HEK293 (cell line): ENCODE data around the gene DNAJB6.

Experiments
- BCL6B ChIP-seq: fragments of 450-650 bp; formaldehyde crosslinking; IDR thresholded peaks from 2 replicates; pipeline ENCODE4 v1.5.1; 2017; ENCODE audit warnings: missing biosample characterization, missing genetic modification characterization
- CTCF ChIP-seq: fragments of 450-650 bp; formaldehyde crosslinking; IDR thresholded peaks from 2 replicates; pipeline ENCODE4 v1.5.1; 2016; ENCODE audit warnings: missing biosample characterization, missing genetic modification characterization
- PRDM2 ChIP-seq: fragments of 450-650 bp; formaldehyde crosslinking; IDR thresholded peaks from 2 replicates; pipeline ENCODE4 v1.5.1; 2016; ENCODE audit warnings: missing biosample characterization, missing genetic modification characterization, borderline replicate concordance
- REST ChIP-seq: fragments of 450-650 bp; formaldehyde crosslinking; IDR thresholded peaks from 2 replicates; pipeline ENCODE4 v1.5.1; 2016; ENCODE audit warnings: missing biosample characterization, missing genetic modification characterization
- SETDB1 ChIP-seq: IDR thresholded peaks from one replicate; pipeline ENCODE4 v1.6.1; 2017; ENCODE audit warnings: mild to moderate bottlenecking, low read length, moderate library complexity, mixed read lengths; ENCODE audit not compliant: insufficient read length
- TSHZ1 ChIP-seq: fragments of 450-650 bp; formaldehyde crosslinking; IDR thresholded peaks from 2 replicates; pipeline ENCODE4 v1.5.1; 2016; ENCODE audit warnings: missing biosample characterization, missing genetic modification characterization, borderline replicate concordance
- WT1 ChIP-seq: fragments of 450-650 bp; formaldehyde crosslinking; IDR thresholded peaks from 2 replicates; pipeline ENCODE4 v1.5.1; 2016; ENCODE audit warnings: missing biosample characterization, missing genetic modification characterization
- ZBTB1 ChIP-seq: fragments of 450-650 bp; formaldehyde crosslinking; IDR thresholded peaks from 2 replicates; pipeline ENCODE4 v1.5.1; 2016; ENCODE audit warnings: missing biosample characterization, missing genetic modification characterization
- ZNF157 ChIP-seq: fragments of 450-650 bp; formaldehyde crosslinking; IDR thresholded peaks from 2 replicates; pipeline ENCODE4 v1.5.1; 2016; ENCODE audit warnings: missing biosample characterization, missing genetic modification characterization
- ZNF274 ChIP-seq, 2 experiments: fragments of 200-500 bp in 1 of 2; fragments of 450-650 bp in 1 of 2; sonication (Bioruptor generic) in 1 of 2; formaldehyde crosslinking in 1 of 2; IDR thresholded peaks; 2 replicates each; pipeline versions ENCODE4 v1.5.1 to v1.6.1; 2014 to 2016; ENCODE audit warnings: borderline replicate concordance in 1 of 2, inconsistent platforms in 1 of 2, low read length in 1 of 2, missing biosample characterization in 1 of 2, missing genetic modification characterization in 1 of 2
- ZNF324 ChIP-seq: fragments of 450-650 bp; formaldehyde crosslinking; IDR thresholded peaks from 2 replicates; pipeline ENCODE4 v1.5.1; 2016; ENCODE audit warnings: missing biosample characterization, missing genetic modification characterization
- ZNF48 ChIP-seq: fragments of 450-650 bp; formaldehyde crosslinking; IDR thresholded peaks from 2 replicates; pipeline ENCODE4 v1.5.1; 2016; ENCODE audit warnings: missing biosample characterization, missing genetic modification characterization
- ZNF747 ChIP-seq: fragments of 450-650 bp; formaldehyde crosslinking; IDR thresholded peaks from 2 replicates; pipeline ENCODE4 v1.5.1; 2016; ENCODE audit warnings: missing biosample characterization, missing genetic modification characterization
- ZSCAN30 ChIP-seq: fragments of 450-650 bp; IDR thresholded peaks from 2 replicates; pipeline ENCODE4 v1.5.1; 2018; ENCODE audit warnings: missing biosample characterization, mild to moderate bottlenecking, missing genetic modification characterization, moderate library complexity

- TF ChIP-seq CTCF (tag by site-specific recombination) (no peak), ZNF324 (no peak), BCL6B (tag by site-specific recombination) (no peak), ZNF157 (tag by site-specific recombination) (no peak), REST (tag by site-specific recombination) (no peak), ZNF274 (IDR thresholded peaks at IDR 0.05; ENCODE audit: low read length) (no peak), ZNF274 (tag by site-specific recombination; IDR thresholded peaks at IDR 0.05; ENCODE audit: borderline replicate concordance) (no peak), WT1 (no peak), PRDM2 (tag by site-specific recombination) (no peak), TSHZ1 (no peak), ZSCAN30 (tag by site-specific recombination) (no peak), ZNF48 (no peak), ZBTB1 (tag by site-specific recombination) (no peak), ZNF747 (no peak), SETDB1 (no peak)
Measured at GRCh38 chr7:157371296-157371695, 34.5 kb downstream of the DNAJB6 start.
